GM21528 (cell line): ENCODE results near the gene LAX1.
"Not testable (repeated sequence)": the region's sequence is repeated elsewhere in the genome, so short reads cannot be mapped to it uniquely, and the experiment has no call there.

Experiments used
- ATAC-seq: cut with Tn5 transposase; IDR thresholded peaks from one replicate; pipeline ENCODE4 v1.9.1; 2021; ENCODE audit warnings: mild to moderate bottlenecking, moderate library complexity; ENCODE audit not compliant: unreplicated experiment, low FRiP score

LAX1 gene

DNA sequence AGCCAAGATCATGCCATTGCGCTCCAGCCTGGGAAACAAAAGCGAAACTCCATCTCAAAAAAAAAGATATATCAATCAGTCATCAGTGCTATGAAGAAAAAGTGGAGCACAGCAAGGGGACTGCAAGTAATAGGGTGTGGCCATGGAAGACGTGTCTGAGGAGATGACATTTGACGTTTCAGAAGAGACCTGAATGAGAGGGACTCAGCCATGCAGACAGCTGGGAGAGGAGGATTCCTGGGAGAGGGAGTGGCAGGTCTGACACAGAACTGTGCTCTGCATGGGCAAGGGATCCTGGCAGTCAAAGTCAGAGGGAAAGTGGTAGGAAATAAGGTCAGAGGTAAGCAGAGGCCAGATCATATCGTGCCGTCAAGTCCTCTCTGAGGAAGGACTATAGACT is 3.3 kb downstream of the LAX1 start:
- no peak for ATAC-seq

DNA sequence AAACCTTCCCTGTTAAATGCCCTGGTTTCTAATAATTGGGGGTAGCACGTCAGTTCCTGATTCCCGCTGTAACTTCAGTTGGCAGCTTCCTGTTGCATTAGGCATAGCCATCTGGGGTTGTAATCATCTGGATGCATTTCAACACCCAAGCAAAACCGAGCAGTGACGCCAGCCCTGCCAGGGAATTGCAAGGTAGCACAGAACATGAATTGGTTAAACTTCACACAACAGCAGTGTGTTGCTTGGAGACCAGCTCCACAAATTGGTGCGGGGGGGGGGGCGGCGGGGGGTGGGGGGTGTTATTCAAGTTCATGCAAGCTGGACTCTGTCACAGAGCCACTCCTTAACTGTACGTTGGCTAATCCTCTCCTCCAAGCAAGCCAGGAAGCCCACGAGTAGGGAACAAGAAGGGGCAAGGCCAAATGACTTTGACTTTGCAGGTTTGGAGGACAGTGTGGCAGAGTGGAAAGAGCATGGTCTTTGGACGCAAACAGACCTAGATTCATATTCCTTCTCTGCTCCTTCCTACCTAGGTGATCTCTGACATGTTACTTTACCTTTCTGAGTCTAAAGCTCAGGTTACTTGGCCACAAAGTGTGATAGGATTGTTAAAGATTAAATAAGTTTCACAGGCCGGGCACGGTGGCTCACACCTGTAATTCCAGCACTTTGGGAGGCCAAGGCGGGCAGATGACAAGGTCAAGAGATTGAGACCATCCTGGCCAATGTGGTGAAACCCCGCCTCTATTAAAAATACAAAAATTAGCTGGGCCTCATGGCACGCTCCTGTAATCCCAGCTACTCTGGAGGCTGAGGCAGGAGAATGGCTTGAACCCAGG is 4.7 kb downstream of the LAX1 start:
- ATAC-seq: no peak

DNA sequence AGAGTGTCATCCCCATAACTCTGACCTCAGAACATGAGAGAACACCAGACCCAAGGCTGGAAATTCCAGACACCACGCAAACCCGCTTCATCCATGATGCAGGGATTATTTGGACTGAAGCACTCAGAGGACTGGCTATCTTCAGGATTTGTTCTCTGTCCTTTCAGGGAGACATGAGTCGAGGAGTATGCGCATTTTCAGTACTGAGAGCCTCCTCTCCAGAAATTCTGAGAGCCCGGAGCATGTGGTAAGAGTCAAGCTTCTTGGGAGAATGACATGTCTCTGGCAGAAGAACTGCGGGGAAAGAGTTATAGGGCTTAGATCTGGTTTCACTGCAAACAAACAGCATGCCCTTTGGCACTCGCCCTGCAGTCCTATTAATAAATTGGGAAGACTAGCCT is 6.9 kb downstream of the LAX1 start:
- no peak for ATAC-seq

DNA sequence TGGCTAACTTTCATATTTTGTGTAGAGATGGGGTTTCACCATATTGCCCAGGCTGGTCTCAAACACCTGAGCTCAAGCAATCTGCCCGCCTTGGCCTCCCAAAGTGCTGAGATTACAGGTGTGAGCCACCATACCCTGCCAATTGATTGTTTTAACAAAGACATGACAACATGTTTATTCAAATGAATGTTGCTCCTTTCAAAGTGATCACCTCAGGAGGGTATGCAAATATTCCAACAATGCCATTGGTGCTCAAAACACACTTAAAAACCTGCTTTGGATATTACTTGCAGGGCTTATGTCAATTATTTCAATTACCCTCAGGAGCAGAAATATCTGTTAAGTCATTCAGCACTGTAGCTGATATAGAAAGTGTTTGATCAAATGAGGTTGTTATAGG is 7.9 kb downstream of the LAX1 start:
- no peak for ATAC-seq

DNA sequence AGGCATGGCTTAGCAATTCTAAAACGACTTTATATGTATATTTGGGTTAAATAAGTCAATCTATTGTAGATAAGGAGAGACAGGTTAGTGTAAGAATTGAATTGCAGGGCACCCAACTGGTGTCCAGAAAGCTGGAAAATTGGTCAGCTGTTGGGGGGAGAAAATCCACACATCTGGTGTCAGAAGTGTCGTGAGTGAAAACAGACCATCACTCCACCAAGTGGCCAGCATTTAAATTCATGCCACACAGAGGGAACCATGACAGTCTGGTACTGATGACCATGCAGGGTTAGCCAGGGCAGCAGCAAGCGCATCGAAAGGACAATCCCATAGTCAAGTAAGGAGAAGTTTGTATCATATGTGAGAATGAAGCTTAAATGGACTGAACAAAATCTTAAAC is 11.7 kb downstream of the LAX1 start:
- no peak for ATAC-seq

DNA sequence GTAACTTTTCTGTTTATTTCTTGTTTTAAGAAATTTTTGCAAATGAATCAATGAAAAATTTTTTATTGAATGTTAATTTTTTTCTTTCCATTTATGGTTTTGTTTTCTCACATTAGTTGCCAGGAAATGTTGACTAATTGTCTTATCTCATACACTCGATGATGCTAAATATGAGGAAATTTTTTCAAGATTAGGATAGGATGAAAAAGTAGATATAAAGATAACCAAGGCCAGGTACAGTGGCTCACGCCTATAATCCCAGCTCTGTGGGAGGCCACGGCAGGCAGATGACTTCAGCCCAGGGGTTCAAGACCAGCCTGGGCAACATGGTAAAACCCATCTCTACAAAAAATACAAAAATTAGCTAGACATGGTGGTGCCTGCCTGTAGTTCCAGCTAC is 12.6 kb downstream of the LAX1 start:
- ATAC-seq: no peak

DNA sequence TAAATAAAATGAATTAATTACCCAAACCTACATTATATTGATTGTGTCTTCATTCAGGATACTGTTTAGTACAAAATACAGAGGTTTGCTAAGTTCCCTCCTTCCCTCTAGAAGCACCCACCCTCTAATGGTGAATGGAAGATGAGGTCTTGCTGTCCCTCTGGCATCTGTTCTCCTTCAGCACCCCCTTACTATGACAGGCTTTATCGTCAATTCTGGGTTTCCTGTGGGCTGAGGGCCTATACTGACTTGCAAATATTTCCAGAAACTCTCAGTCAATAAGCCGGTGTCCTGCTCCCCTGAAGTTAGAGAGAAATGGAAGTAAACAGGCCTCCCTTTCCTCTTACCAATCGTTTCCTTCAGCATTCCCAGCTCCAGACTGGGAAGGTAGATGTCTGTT is 13.2 kb downstream of the LAX1 start:
- ATAC-seq: no peak

DNA sequence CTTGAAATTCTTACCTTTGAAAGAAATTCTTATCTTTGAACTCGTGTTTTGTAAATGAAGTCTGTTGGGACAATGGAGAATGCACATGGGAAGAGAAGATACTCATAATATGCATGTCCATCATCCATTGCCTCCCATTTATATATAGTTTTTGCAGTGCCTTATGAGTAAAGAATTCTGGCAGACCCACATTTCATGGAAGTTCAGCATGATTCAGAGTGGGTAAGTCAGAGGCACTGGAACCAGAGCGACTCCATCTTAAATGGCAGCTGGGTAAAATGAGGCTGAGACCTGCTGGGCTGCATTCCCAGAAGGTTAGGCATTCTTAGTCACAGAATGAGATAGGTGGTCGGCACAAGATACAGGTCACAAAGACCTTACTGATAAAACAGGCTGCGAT is 13.8 kb downstream of the LAX1 start:
- no peak for ATAC-seq

DNA sequence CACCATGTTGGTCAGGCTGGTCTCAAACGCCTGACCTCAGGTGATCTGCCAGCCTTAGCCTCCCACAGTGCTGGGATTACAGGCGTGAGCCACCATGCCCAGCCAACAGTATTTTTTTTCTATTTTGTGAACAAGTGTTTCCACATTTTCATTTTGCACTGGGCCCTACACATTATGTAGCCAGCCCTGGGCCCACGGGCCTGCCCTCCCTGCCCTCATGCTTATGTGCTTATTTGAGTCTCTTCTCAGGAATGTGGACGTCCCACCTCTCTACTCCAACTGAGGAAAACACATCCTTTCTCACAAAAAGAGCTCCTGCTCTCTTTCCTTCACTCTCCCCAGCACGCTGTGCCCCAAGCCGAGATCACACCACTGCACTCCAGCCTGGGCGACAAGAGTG is 17.0 kb downstream of the LAX1 start:
- no peak for ATAC-seq

DNA sequence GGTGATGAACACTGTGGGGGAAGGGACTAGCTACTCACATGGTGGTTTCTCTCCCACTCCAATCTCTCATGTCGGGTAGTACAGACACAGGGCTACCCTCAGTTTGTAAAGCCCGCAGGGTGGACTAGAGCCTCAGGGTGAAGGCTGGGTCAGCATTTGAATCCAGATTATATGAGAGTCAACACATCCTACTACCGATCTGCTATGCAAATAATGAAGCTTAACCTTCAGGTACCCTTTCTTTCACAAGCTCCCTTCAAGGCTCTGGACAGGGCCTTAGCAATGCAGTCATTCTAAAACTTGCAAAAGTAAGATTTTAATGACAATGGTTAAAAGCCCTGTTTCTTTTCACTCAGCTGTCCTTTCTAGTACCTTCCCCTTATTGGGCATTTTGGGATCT is 25.0 kb downstream of the LAX1 start:
- no peak for ATAC-seq

DNA sequence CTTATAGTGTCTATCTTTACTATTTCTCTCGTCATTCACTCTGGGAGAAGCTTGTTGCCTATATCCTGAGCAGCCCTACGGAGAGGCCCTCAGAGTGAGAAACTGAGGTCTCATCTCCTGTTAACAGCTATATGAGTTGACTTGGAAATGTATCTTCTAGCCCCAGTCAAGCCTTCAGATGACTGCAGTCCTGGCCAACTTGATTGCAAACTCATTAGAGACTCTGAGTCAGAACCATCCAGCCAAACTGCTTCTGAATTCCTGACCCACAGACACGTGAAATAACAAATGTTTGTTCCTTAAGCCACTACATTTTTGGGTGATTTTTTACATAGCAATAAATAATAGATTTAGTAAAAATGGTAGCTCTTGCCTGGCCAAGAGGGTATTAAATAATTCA is 26.5 kb downstream of the LAX1 start:
- ATAC-seq: no peak

DNA sequence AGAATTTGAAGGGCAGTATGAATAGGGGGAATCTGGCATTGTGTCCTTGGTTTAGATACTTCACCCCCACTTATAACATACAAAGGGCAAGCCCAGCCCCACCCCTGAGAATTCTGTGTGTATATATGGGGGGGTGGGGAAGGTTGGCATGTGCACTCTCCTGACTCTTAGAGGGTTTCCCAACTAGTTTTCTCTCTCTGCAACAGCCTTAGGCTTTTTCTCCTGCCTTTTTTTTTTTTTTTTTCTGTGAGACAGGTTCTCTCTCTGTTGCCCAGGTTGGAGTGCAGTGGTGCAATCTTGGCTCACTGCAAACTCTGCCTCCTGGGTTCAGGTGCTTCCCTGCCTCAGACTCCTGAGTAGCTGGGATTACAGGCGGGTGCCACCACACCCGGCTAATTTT is 27.5 kb downstream of the LAX1 start:
- ATAC-seq: no peak

DNA sequence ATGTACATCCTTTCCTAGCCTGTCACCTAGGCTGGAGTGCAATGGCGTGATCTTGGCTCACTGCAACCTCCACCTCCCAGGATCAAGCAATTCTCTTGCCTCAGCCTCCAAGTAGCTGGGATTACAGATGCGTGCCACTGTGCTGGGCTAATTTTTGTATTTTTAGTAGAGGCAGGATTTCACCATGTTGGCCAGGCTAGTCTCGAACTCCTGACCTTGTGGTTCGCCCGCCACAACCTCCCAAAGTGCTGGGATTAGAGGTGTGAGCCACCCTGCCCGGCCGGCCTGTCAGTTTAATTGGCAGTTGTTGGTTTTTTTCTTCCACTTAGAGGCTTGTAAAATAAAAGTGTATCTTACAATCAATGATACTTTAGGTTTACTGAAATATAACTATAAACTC is 28.6 kb downstream of the LAX1 start:
- not testable (repeated sequence) for ATAC-seq

DNA sequence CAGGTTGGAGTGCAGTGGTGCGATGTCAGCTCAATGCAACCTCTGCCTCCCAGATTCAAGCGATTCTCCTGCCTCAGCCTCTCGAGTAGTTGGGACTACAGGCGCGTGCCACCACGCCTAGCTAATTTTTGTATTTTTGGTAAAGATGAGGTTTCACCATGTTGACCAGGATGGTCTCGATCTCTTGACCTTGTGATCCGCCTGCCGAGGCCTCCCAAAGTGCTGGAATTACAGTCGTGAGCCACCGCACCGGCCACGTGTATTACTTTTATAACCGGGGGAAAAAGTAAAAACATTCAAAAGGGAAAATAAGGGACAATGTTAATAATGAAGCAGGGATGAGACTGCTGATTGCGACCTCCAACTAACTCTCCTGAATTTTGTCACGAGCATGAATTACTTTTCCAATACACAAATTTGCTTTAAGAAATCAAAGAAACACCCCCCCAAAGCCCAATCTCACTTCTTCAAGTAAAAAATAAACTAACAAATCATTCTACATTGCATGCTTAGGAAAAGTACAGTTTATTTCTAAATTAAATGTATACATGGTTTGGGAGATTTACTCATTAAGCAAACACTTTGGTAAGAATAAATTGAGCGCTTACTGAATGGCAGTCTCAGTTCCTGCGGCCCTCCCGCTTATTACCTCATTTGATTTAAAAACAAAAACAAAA is 29.9 kb downstream of the LAX1 start:
- no peak for ATAC-seq

DNA sequence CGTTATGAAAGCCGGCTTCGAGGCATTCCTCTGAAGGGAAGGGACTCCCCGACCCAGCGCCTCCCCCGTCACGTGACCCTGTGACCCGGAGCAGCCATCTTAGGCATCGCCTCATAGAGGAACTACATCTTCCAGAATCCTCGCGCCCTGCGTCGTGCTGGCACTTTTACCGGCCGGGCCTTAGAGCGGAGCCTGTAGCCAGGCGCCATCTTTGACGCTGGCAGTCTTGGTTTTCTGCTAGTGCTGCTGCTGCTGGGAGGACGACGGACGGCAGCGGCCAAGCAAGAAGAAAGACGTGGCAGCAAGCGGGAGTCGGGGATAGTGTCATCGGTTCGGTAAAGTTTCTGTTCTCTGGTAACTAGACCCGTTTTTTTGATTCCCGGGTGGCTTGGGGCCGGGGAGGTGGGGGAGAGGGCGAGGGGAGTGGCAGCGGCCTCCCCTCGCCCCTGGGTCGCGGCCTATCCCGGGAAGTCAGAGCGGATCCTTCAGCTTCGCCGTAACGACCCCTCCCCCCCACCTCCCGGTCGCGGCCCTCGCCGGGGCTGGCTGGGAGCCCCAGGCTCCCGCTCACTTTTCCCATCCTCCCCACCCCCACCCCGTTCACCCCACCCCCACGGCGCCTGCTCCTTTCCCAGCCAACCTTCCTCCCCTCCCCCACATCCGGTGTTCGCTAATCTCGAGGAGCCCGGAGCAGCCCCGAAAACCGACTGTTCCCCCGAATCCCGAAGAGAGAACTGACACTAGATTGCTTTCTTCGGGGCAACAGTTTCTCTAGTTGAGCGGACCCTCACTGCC is 30.7 kb downstream of the LAX1 start, which contains the start of the genes ZBED6 and ZC3H11A:
ZBED6 (plus strand) TSS at position 183 of the 795 bp plus-strand sequence. CDS start 1,900 bp downstream, outside the sequence.
ZC3H11A (plus strand) TSS at position 183 of the 795 bp plus-strand sequence. CDS start 21,448 bp downstream, outside the sequence.
- ATAC-seq: peak; percentile 96

DNA sequence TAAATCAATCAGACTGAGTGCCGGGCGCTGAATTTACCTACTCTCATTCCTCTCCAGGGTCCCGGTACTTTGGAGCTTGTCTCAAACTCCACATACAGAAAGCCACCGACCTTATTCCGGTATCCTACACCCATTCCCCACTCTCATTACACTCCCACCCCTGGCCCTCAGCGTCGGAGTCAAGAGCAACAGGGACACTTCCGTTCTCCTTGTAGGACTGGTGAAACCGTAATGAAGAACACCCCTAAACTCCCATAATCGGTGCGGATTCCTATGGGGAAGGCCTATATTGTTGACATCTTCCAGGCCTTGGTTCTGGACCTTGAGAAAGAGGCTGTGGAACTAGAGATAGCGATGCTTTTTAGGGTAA is 31.2 kb downstream of the LAX1 start:
- ATAC-seq: peak; percentile 21

DNA sequence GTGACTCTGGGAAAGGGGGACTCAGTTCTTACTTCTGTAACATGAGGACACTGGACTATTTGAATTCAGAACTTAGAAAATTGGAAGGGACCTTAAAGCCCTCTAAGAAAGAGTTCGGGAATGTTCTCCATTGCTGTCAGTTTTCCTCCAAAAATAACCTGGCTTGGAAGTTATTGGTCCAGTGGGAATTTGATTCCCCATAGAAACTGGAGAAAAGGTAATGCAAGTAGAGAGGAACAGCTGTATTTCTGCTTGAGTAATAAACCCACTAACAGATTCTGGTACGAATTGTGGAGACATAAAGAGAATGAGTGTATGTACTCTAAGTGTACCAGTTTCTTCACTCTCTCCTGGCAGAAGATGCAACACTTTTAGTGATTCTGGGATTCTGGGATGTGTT is 32.2 kb downstream of the LAX1 start:
- no peak for ATAC-seq

DNA sequence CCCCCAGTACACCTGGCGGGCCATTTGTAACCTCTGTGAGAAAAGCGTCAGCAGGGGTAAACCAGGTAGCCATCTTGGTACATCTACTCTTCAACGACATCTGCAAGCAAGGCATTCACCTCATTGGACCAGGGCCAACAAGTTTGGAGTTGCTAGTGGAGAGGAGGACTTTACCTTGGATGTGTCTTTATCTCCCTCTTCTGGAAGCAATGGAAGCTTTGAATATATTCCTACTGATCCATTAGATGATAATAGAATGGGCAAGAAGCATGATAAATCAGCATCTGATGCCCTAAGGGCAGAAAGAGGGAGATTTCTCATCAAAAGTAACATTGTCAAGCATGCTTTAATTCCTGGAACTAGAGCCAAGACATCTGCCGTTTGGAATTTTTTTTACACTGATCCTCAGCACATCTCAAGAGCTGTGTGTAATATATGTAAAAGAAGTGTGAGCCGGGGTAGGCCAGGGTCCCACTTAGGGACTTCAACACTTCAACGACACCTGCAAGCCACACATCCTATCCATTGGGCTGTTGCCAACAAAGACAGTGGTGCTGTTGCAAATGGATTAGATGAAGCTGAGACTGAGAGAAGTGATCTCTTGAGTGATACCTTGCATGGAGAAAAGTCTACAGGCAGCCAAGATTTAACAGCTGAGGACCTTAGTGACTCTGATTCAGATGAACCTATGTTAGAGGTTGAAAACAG is 33.1 kb downstream of the LAX1 start:
- no peak for ATAC-seq

DNA sequence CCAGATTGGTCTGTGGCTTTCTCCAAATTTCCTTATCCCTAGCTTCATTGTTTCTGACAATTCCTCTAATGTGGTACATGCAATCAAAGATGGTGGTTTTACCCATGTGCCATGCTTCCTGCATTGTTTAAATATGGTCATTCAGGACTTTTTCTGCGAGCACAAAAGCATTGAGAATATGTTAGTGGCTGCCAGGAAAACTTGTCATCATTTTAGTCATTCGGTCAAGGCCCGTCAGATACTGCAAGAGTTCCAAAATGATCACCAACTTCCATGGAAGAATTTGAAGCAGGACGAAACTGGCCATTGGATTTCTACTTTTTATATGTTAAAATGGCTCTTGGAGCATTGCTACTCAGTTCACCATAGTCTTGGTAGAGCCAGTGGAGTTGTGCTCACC is 34.2 kb downstream of the LAX1 start:
- no peak for ATAC-seq

DNA sequence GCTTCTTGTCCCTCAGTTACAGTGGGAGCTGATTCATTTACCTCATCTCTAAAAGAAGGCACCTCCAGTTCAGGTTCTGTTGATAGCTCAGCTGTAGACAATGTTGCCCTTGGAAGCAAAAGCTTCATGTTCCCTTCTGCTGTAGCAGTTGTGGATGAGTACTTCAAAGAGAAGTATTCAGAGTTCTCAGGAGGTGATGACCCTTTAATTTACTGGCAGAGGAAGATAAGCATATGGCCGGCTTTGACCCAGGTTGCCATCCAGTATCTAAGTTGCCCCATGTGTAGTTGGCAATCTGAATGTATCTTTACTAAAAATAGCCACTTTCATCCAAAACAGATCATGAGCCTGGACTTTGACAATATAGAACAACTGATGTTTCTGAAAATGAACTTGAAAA is 35.0 kb downstream of the LAX1 start:
- ATAC-seq: no peak

DNA sequence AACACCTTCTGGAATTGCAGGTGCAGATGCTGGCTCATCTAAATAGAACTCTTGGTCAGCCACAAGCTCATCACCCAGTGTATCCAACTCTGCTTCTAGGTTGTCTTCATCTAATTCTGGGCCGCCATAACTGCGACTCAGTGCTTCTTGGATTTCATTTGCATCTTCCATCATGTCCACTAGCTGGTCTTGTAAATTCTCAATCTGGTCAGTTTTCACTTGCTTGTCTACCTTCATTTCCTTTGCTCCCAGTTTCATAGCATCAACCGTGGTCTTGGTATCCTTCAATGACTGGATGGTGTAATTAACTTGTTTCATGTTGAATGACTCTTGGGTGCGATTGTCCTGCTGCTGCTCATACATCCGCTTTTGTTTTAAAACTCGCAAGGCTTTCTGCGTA is 40.7 kb downstream of the LAX1 start:
- no peak for ATAC-seq
